Neuronal stem cell (in vitro differentiated cells): Measurements from ENCODE around the gene EVI5L.

Experiments used
- DNase-seq: peaks from one replicate; pipeline ENCODE4 v3.0.0-alpha.2; 2013; ENCODE audit warnings: low spot score
- H2AFZ ChIP-seq: one replicate; pipeline ENCODE4 v1.6.1; 2013; ENCODE audit warnings: mild to moderate bottlenecking, low read length, inconsistent platforms
- H2AK5ac ChIP-seq: 2 replicates; pipeline ENCODE4 v1.6.1; 2013; ENCODE audit warnings: low read depth, mild to moderate bottlenecking, inconsistent platforms, low read length, moderate library complexity, mixed read lengths
- H2BK120ac ChIP-seq: 2 replicates; pipeline ENCODE4 v1.6.1; 2013; ENCODE audit warnings: low read depth, mild to moderate bottlenecking, inconsistent platforms, low read length, moderate library complexity, mixed read lengths
- H2BK12ac ChIP-seq: one replicate; pipeline ENCODE4 v1.6.1; 2013; ENCODE audit warnings: low read length, inconsistent platforms
- H2BK15ac ChIP-seq: 2 replicates; pipeline ENCODE4 v1.6.1; 2013; ENCODE audit warnings: mild to moderate bottlenecking, low read length, inconsistent platforms, mixed read lengths
- H2BK5ac ChIP-seq: one replicate; pipeline ENCODE4 v1.6.1; 2013; ENCODE audit warnings: inconsistent platforms, mild to moderate bottlenecking, low read length, moderate library complexity
- H3K14ac ChIP-seq: one replicate; pipeline ENCODE4 v1.6.1; 2013; ENCODE audit warnings: low read length, inconsistent platforms
- H3K18ac ChIP-seq: 2 replicates; pipeline ENCODE4 v1.6.1; 2013; ENCODE audit warnings: low read length, inconsistent platforms
- H3K23ac ChIP-seq: 2 replicates; pipeline ENCODE4 v1.6.1; 2013; ENCODE audit warnings: low read depth, mild to moderate bottlenecking, mixed read lengths, low read length, inconsistent platforms; ENCODE audit not compliant: poor library complexity
- H3K27ac ChIP-seq: replicated peaks from 3 replicates; pipeline ENCODE4 v1.5.1; 2013; ENCODE audit warnings: low read length, inconsistent platforms
- H3K27me3 ChIP-seq, 3 experiments: 2 replicates each; pipeline ENCODE4 v1.6.1; 2013; ENCODE audit warnings: low read length in 3 of 3, mild to moderate bottlenecking in 2 of 3, inconsistent platforms in 1 of 3, low read depth in 1 of 3, mixed read lengths in 1 of 3, moderate library complexity in 1 of 3; ENCODE audit not compliant: control insufficient read depth in 3 of 3, insufficient read depth in 3 of 3
- H3K36me3 ChIP-seq, 2 donors: replicated peaks in 1 of 2; 2 replicates each; pipeline ENCODE4 v1.6.1; 2013; ENCODE audit warnings: low read length in 2 of 2; ENCODE audit not compliant: control insufficient read depth in 2 of 2, insufficient read depth in 2 of 2
- H3K4ac ChIP-seq: 2 replicates; pipeline ENCODE4 v1.6.1; 2013; ENCODE audit warnings: inconsistent platforms, mild to moderate bottlenecking, low read length, moderate library complexity
- H3K4me1 ChIP-seq, 2 donors: 1 replicate in 1 of 2; 2 replicates in 1 of 2; pipeline ENCODE4 v1.6.1; 2013; ENCODE audit warnings: low read length in 2 of 2, low read depth in 1 of 2; ENCODE audit not compliant: control insufficient read depth in 2 of 2, insufficient read depth in 1 of 2
- H3K4me2 ChIP-seq: one replicate; pipeline ENCODE4 v1.6.1; 2013; ENCODE audit warnings: mild to moderate bottlenecking, low read length, inconsistent platforms; ENCODE audit not compliant: insufficient read depth, poor library complexity, severe bottlenecking
- H3K4me3 ChIP-seq, 2 donors: 2 replicates each; pipeline ENCODE4 v1.5.1; 2013; ENCODE audit warnings: low read length in 2 of 2, mild to moderate bottlenecking in 2 of 2, inconsistent platforms in 1 of 2, moderate library complexity in 1 of 2
- H3K79me1 ChIP-seq: one replicate; pipeline ENCODE4 v1.6.1; 2013; ENCODE audit warnings: low read depth, mild to moderate bottlenecking, inconsistent platforms, low read length, moderate library complexity
- H3K9ac ChIP-seq: one replicate; pipeline ENCODE4 v1.6.1; 2013; ENCODE audit warnings: mild to moderate bottlenecking, low read depth, low read length, inconsistent platforms; ENCODE audit not compliant: poor library complexity
- H3K9me3 ChIP-seq, 2 donors: replicated peaks in 1 of 2; 2 replicates each; pipeline versions ENCODE3 to v1.6.1; 2013; ENCODE audit warnings: low read length in 2 of 2, mild to moderate bottlenecking in 2 of 2, inconsistent platforms in 1 of 2, low read depth in 1 of 2, mixed read lengths in 1 of 2, moderate library complexity in 1 of 2; ENCODE audit not compliant: control insufficient read depth in 2 of 2, insufficient read depth in 1 of 2
- H4K8ac ChIP-seq: one replicate; pipeline ENCODE4 v1.6.1; 2013; ENCODE audit warnings: low read depth, mild to moderate bottlenecking, inconsistent platforms, low read length, moderate library complexity
- H4K91ac ChIP-seq: one replicate; pipeline ENCODE4 v1.6.1; 2013; ENCODE audit warnings: low read length, low read depth, mild to moderate bottlenecking, inconsistent platforms; ENCODE audit not compliant: poor library complexity
- WGBS, 2 donors: extraction: QIAGEN DNeasy Blood & Tissue Kit; methylation state at CpG; one replicate each; pipeline ENCODE4 v1.1.7; 2013; ENCODE audit warnings: missing lambda C conversion rate in 2 of 2, mixed read lengths in 1 of 2; ENCODE audit not compliant: insufficient read length in 2 of 2, insufficient replicate concordance in 1 of 2; ENCODE audit errors: extremely low coverage in 2 of 2; 5-methylcytosine and 5-hydroxymethylcytosine counted together

Gene EVI5L

GRCh38 chr19:7840629-7841028 is 10.6 kb downstream of the EVI5L start:
- no peak overlapping the region for H3K4me2 ChIP-seq
- H3K27ac ChIP-seq, result no peak overlapping the region
- peaks cover 0 to 3% (median 0%) of the 10 kb centered on the region in 3 experiments for H3K27me3 ChIP-seq
- WGBS, 2 donors, result no CpG with 5 or more reads among the region's 8 CpGs
- H4K91ac ChIP-seq, result peak overlapping the region; percentile 22
- H2AFZ ChIP-seq, result no peak overlapping the region
- H2BK5ac ChIP-seq, result no peak overlapping the region
- DNase-seq, result no peak
- no peak overlapping the region for H3K23ac ChIP-seq
- no peak overlapping the region for H2BK12ac ChIP-seq
- no peaks in the 10 kb centered on the region for H3K4me1 ChIP-seq
- no peak overlapping the region for H3K4me3 ChIP-seq
- no peak overlapping the region for H2AK5ac ChIP-seq
- H3K4ac ChIP-seq, result no peak overlapping the region
- peaks cover 2% of the 10 kb centered on the region for H3K79me1 ChIP-seq
- no peaks in the 10 kb centered on the region for H3K36me3 ChIP-seq
- no peak overlapping the region for H3K18ac ChIP-seq
- no peak overlapping the region for H3K14ac ChIP-seq
- H3K9ac ChIP-seq, result peak overlapping the region; percentile 12
- peaks cover 0 to 17% of the 10 kb centered on the region in 2 donors for H3K9me3 ChIP-seq
- H4K8ac ChIP-seq, result no peak overlapping the region
- no peak overlapping the region for H2BK120ac ChIP-seq
- no peak overlapping the region for H2BK15ac ChIP-seq

GRCh38 chr19:7841751-7842660 is 12.0 kb downstream of the EVI5L start:
- Histone ChIP-seq H2BK120ac (no peak overlapping the region), H3K27ac (no peak overlapping the region), H3K4me2 (no peak overlapping the region), H3K9me3 (peaks cover 0 to 17% of the 10 kb centered on the region in 2 donors), H2BK5ac (peak overlapping the region; percentile 2), H3K23ac (peak overlapping the region; percentile 94), H3K14ac (peak overlapping the region; percentile 21), H2BK15ac (peak overlapping the region; percentile 51), H3K27me3 (peaks cover 0 to 3% (median 0%) of the 10 kb centered on the region in 3 experiments), H3K4me1 (no peaks in the 10 kb centered on the region), H4K8ac (peak overlapping the region; percentile 21), H2AFZ (no peak overlapping the region), H3K4me3 (peak overlapping the region in 1 of 2 donors; percentile 67), H3K79me1 (peaks cover 2% of the 10 kb centered on the region), H2BK12ac (peak overlapping the region; percentile 30), H3K4ac (no peak overlapping the region), H3K9ac (peak overlapping the region; percentile 68), H4K91ac (peak overlapping the region; percentile 31), H2AK5ac (peak overlapping the region; percentile 65), H3K18ac (peak overlapping the region; percentile 19), H3K36me3 (no peaks in the 10 kb centered on the region)
- no peak for DNase-seq
- 100% methylated on average over 1 to 4 of the region's 11 CpGs for WGBS, 2 donors

GRCh38 chr19:7842661-7843294 is 12.8 kb downstream of the EVI5L start:
- Histone ChIP-seq H4K91ac (no peak overlapping the region), H2BK120ac (no peak overlapping the region), H4K8ac (no peak overlapping the region), H3K4ac (no peak overlapping the region), H3K79me1 (peaks cover 2% of the 10 kb centered on the region), H2AK5ac (no peak overlapping the region), H3K4me3 (no peak overlapping the region), H2BK5ac (no peak overlapping the region), H3K23ac (no peak overlapping the region), H2AFZ (no peak overlapping the region), H3K27me3 (peaks cover 0 to 3% (median 0%) of the 10 kb centered on the region in 3 experiments), H3K9me3 (peaks cover 0 to 17% of the 10 kb centered on the region in 2 donors), H3K18ac (no peak overlapping the region), H3K4me2 (no peak overlapping the region), H2BK12ac (no peak overlapping the region), H3K14ac (no peak overlapping the region), H3K4me1 (no peaks in the 10 kb centered on the region), H3K27ac (no peak overlapping the region), H3K9ac (no peak overlapping the region), H3K36me3 (no peaks in the 10 kb centered on the region), H2BK15ac (no peak overlapping the region)
- WGBS, 2 donors, result 100% methylated on average over 2 of the region's 12 CpGs; no CpG with 5 or more reads in 1 of the 2 donors
- no peak for DNase-seq

GRCh38 chr19:7843521-7843920 is 13.5 kb downstream of the EVI5L start:
- no peaks in the 10 kb centered on the region for H3K4me1 ChIP-seq
- H2BK120ac ChIP-seq, result no peak overlapping the region
- H2BK5ac ChIP-seq, result no peak overlapping the region

More at GRCh38 chr19:7843521-7843920, 13.5 kb downstream of the EVI5L start:
- H3K4me2 ChIP-seq, result no peak overlapping the region
- no peak overlapping the region for H2AK5ac ChIP-seq
- no peak overlapping the region for H3K9ac ChIP-seq
- no peak overlapping the region for H2AFZ ChIP-seq
- peaks cover 0 to 3% (median 0%) of the 10 kb centered on the region in 3 experiments for H3K27me3 ChIP-seq
- no peak overlapping the region for H3K14ac ChIP-seq
- no peak overlapping the region for H3K4ac ChIP-seq
- H3K23ac ChIP-seq, result no peak overlapping the region
- H3K4me3 ChIP-seq, result peak overlapping the region in 1 of 2 donors; percentile 13
- peaks cover 2% of the 10 kb centered on the region for H3K79me1 ChIP-seq
- no peak overlapping the region for H4K8ac ChIP-seq
- H3K18ac ChIP-seq, result no peak overlapping the region
- WGBS, 2 donors, result 100% methylated on average over 1 of the region's 6 CpGs; no CpG with 5 or more reads in 1 of the 2 donors
- H3K36me3 ChIP-seq, result no peaks in the 10 kb centered on the region
- H3K9me3 ChIP-seq, result peaks cover 0 to 17% of the 10 kb centered on the region in 2 donors
- peak overlapping the region; percentile 31 for H2BK12ac ChIP-seq
- no peak for DNase-seq
- no peak overlapping the region for H4K91ac ChIP-seq
- no peak overlapping the region for H2BK15ac ChIP-seq
- no peak overlapping the region for H3K27ac ChIP-seq
